Measurements from ENCODE around the gene MICAL3. TPM values are rescaled to one million over a fixed set of nuclear protein-coding genes. Genes with fewer than 3 reads are reported as not detected.

The MICAL3 gene
- total RNA-seq, 1 donor from 2014 or later: 61.4 TPM

DNA sequence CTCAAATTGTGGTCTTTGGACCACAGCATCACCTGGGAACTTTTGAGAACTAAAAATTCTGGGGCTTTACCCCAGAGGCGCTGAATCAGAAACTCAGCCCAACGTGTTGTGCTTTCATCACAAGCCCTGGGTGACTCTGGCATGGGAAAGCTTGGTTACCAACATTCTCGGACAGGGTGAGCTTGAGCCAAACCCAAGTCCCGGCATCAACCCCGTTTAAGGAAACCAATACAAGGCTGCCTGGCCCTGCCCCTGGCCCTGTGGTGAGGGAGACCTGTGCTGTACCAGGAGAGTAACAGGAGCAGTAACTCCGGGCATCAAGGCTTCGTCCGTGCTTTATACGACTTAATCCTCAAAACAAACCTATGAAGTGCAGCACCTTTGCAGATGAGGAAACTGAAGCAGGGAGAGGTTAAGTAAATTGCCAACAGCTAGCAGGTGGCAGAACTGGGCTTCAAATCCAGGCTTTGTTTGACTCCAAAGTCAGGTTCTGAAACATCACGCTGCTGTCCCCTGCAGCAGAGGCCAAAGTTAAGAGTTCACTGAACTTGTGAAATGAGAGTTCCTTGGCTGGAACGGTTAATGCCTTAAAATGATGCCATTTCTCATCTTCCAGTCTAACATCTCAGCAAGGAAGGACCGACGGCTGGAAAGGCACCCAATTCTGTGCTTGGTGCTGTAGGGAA lies 186.0 kb downstream of the MICAL3 start:
- DNase-seq (ENCODE audit: low spot score): no peak

DNA sequence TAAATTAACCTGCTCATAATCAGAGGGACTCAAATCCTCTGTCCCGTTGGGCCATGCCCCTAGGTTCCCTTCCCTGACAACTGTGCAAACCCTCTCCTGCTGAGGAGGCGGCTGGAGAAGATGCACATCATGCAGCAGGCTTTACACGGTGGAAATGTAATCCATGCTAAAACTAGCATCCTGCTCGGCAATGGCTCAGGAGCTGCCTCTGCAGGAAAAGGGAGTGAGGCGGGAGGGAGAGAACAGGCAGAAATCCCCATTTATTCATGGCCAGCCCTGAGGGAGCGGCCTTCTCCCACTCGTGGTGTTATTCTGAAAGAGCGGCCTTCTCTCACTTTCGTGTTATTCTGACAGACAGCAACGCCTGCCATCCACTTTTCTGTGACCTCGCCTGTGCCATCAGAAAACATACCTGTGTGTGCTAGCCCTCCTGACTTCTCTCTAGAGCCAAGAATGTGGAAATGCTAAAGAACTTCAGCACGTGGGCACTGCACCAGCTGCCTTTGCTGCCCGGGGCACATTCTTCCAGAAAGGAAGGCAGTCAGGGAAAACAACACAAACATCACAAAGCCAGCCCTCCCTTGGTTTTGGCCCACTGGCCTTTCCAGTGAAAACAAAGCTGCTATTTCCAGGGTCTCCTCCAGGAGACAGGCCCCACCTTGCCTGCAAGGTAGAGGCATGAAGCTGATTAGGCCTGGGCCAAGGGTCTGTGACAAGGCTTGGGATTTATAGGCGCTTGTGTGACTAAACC lies 187.2 kb downstream of the MICAL3 start:
- DNase-seq (ENCODE audit: low spot score): peak; percentile 35

DNA sequence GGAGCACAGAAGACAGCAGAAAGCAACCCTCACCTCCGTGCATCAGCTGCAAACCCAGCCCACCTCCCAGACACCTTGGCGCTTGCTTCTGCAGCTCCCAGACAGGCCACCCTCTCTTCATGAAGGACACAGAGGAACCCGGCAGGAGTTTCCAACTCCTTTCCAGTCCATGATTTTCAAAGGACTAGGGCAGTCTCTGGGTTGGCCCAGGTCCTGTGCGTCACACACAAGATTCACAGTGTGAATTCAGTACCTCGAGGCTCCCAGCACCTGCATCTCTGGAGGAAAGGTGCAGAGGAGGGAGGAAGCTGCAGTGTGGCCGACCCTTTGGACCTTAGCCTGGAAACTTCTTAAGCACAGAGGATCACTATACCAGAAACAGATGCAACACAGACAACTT lies 189.1 kb downstream of the MICAL3 start:
- DNase-seq (ENCODE audit: low spot score): no peak

DNA sequence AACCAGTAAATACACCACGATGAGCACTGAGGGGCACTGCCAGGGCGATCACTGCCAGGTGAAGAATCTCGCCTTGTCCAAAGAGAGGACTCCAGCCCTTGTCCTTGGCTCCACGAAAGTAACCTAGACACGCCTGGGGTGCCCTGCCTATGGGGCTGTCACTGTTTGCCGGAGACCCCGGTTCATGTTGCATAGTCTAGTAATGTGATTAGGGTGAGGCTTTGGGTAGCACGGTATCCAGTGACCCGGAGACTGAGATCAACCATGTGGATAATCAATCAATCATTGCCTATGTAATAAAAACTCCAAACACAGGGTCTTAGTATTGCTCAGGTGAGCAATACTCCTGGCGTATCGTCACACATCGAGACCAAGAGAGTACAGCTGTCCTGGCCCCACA lies 190.9 kb downstream of the MICAL3 start:
- no peak for DNase-seq (ENCODE audit: low spot score)

DNA sequence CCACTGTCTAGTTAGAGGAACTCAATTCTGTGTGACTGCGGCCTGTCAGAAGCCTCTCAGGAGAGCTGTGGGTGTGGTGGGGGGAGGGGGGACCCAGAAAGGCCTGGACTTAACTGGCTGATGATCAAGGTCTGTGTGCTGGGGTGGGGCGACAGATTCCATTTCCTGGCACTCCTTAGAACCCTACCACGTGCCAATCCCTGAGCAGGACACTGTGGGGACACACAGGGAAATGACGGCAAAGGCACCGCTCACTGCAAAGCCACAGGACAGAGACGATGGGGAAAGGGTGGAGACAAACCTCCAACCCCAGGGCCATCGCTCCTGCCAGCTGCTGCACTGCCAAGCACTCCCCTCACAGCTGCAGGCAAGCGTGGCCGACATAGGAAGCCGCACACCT lies 191.7 kb downstream of the MICAL3 start:
- peak; percentile 55 for DNase-seq (ENCODE audit: low spot score)

DNA sequence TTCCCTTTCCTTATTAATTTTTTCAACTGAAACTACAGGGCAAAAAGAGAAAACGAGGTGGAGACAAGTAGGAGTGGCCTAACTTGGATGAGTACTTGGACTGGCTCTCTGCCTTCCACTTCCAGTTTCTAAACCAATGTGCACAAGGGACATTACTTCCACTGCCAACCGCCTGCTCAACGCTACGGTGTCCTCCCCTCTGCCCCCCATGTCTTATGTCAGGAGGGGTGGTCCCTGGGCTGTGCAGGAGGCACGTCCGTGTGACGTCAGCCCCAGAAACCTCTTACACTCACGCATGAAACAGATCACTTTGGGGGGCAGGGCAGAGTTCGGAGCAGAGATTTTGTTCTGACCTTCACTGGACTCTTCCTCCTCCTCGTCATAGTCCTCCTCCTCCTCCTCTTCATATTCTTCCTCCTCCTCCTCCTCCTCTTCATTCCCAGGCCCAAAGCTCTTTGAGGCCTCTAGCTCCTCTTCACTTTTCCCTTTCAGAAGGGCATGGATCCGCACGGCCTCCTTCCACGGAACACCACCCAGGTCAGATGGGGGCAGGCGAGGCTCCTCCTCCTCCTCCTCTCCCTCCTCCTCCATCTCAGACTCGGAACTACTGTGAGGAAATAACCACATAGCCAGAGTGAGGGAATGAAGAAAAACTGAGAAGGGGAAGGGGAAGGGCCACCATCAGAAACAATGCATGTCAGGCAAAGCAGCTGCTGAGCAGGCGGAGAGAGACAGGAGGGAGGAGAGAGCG lies 192.7 kb downstream of the MICAL3 start:
- no peak for DNase-seq (ENCODE audit: low spot score)

DNA sequence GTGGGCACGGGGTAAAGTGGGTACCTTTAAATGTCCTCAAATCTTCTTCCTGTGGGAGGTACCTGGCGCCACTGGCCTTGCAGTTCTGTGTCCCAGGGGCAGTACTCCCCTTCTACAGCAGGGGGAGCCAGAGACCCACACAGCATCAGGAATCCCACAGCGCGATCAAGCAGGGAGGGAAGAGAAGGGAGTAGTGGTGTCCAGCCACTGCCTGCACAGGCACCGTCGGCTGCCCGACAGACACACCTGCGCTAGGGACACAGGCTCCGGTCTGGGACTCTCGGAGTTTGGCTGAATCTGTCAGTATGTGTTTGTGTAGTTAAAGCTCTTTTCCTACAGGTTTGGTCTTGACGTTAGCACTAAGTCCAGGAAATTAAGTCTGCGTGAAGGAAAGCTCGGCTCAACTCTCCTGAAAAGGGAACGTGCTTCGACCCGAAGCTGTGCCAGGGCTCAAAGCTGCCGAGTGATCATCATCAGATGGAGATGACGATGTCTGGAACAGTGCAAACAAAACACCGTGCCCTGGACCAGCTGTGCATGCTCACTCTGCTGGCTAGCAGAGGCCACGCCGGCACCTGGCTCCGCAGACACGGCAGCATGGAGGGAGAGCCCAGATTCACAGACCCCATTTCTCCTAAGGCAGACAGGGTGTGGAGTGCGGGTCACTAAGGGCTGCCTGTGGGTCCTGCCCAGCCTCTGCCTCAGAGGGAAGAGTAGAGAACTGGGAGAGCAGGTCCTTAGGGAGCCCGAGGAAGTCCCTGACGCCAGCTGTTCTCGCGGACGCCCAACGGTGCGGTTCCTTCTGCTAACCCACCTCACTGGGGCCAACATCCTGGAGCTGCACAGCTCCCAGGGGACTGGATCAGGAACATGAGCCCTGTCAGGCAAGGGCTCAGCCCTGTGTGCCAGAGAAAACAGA lies 194.1 kb downstream of the MICAL3 start:
- peak; percentile 91 for DNase-seq (ENCODE audit: low spot score)

DNA sequence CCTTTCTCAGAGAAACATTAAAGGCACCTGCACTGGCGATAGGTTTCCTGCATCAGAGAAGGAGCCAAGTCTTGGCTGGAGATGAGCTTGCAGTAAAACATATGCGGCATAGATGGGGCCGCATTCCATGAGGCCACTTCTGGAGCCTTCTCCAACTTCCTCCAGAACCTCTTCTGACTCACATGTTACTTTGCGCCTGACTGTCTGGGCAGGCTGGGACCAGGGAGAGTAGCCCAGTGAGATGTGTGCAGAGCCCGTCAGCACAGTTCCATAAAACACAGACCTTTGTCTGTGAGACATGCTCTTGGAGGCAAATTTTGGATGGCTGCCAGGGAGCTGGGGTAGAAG lies 194.7 kb downstream of the MICAL3 start:
- no peak for DNase-seq (ENCODE audit: low spot score)

DNA sequence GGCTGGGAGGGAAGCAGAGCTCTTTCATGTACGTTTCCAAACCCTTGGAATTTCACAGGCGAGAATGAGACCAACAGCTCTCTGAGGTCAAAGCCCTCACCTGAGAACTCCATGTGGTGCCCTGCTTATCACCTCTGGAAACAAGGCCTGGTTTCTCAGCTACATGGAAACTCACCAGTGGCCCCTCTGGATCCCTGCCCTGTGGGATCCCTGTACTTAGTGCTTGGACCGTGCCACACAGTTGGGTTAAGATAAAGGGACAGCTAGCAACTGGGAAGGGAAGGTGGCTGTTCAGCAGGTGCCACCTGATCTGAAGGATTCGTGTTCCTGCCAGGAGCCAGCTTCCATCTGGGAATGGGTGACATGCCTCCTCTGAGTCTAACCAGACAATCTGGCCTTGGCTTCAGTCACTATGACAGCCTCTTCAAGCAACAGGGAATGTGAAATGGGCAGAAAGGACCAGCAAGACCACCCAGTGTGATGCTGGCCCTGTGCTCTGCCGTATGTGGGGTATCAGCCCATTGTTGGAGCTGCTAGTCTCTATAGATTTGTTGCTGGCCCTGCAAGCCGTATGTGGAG lies 195.8 kb downstream of the MICAL3 start:
- DNase-seq (ENCODE audit: low spot score): no peak

DNA sequence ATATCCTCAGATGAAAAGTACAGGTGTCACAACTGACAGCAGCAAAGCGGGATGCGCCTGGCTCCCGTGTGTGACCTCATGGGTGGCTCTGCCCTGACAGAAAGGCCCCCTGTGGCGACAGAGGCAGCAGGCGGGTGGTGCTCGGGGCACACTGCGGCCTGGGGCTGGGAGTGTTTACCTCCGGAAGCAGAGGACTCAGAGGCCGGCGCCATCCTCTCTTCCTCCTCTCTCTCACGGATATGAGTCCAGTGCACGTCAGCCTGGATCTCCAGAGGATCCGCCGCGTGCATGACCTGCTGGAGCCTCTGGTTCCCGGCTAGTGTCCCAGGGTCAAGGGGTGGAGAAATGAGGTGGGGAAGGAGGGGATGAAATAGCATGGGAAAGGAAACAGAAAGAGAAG lies 196.9 kb downstream of the MICAL3 start:
- DNase-seq (ENCODE audit: low spot score): no peak

DNA sequence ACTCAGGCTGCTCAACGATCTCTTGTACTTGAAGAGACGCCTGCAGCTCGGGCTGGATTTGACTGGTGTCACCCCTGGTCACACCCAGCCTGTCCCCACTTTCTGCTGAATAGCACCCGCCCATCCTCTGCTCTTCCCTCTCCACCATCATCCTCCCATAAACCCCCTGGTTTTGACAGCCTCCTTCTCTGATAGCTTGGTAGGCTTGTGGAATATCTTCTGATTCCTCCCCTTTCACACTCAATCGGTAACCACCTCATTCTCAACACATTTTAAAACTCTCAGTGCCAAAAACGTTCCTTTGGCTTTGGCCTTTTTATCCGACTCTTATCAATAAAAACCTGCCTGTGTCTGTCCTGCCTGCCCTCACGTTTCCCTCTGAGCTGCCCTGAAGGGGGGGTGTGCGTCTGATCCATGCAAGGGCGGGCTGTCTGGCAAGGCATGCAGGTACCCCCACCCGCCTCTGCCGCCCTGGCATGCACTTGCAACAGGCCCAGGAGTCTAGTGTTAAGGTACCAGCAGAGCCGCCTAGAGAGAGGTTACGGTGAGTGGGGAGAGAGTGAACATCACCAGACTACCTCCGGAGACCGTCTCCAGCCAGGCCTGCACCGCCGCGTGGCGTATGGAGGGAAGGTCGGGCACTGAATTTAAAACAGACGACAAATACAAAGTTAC lies 198.3 kb downstream of the MICAL3 start:
- DNase-seq (ENCODE audit: low spot score): no peak

DNA sequence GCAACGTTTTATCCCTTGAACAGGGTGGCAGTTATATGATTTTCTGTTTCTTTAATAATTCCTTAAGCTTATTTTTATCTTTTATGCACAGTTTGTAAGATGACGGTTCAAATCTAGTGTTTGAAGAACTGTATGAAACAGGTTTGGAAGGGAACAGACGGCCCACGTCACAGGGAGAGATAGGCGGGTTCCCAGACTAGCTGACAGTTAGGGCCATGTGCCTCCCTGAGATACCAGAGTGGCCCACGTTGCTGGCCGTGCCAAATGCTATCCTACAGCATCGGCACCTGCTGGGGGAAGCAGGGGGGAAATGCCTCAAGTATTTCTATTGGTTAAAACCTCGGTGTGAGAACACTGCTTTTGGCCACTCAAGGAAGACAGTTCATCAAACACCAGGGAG lies 199.9 kb downstream of the MICAL3 start:
- DNase-seq (ENCODE audit: low spot score): no peak

DNA sequence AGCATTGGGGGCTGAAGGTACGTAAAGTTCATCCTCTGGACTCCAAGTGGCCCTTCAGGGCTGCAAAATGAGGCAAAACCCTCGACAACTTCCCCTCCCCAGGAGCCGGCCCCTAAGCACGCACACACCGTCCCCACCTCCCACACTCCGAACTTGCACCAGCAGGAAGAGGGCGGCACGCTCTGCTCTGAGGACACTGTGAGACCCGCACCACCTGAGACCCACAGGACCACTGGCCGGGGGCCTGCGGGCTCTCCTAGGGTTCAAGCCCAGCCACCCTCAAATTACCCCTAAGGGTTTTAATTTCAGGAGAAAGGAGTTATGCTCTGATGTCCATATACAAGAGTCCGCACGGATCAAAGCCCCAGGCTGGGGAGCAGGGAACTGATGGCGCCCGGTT lies 200.4 kb downstream of the MICAL3 start:
- no peak for DNase-seq (ENCODE audit: low spot score)

DNA sequence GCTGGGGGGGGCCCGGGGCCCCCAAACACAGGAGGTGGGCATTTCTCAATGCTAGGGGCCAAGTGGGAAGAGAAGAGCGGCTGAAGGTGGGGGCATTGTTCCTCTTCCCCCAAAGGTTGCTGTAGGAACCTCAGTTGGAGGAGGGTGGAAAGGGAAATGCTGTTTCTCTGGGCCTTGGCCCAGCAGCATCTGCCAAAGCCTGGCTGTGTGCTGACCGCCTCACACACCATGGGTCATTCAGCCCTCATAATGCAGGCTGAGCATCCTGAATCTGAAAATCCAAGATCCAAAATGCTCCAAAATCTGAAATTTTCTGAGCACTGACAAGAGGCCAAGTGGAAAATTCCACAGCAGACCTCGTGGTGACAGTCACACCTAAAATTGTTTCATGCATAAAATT lies 201.1 kb downstream of the MICAL3 start:
- no peak for DNase-seq (ENCODE audit: low spot score)

DNA sequence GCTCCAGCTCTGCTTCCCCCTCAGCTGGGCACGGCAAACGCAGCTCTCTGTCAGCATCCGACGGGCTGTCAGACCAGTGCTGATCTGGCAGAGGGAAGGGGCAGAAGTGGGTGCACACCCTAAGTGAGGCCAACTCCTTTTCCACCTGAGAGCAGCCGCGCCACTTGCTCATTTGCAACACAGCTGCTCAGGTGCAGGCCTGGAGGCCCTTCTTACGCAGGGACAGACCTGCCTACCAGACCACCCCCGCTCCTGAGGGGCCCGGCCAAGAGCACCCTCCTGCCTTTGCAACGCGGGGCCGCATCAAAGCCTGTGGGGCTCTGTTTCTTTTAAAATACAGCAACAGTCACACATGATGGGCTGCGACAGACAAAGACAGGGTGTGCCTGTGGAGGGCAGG lies 202.3 kb downstream of the MICAL3 start:
- DNase-seq (ENCODE audit: low spot score): no peak

DNA sequence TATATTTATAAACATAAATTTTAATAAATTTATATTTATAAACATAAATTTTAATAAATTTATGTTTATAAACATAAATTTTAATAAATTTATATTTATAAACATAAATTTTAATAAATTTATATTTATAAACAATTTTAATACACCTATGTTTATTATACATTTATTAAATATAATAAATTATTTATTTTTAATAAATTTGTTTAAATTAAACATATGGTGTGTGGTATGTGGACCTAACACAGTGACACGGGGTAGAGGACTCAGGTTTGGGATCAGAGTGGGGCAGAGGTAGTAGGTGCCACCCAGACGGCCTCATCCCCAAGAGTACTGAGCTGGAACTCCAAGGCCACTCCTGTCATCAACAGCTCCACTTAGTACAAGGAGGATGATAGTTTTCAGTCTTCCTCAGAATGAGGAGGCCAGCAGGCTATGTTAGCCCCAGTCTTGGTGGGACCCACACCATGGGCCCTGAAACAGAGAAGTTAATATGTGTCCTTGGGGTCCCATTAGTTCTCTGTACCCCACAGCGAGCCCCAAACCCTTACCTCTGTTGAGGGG lies 203.4 kb downstream of the MICAL3 start:
- DNase-seq (ENCODE audit: low spot score): no peak

DNA sequence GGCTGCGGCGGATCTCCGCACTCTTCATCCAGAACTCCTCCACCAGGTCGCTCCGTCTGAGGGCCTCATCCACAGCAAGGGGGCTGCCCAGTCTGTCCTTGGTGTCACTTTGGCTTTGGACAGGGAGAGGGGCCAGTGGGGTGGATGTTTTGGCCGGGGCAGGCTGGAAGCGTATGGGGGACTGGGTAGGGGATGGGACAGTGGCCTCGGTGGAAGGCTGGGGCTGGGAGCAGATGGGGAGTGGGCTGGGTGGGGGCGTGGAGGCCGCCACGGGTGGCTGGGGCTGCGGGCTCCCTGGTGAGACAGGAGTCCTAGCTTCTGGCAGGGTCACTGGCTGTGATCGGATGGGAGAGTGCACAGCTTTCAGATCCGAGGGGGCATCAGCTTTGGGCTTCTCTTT lies 205.7 kb downstream of the MICAL3 start:
- no peak for DNase-seq (ENCODE audit: low spot score)

DNA sequence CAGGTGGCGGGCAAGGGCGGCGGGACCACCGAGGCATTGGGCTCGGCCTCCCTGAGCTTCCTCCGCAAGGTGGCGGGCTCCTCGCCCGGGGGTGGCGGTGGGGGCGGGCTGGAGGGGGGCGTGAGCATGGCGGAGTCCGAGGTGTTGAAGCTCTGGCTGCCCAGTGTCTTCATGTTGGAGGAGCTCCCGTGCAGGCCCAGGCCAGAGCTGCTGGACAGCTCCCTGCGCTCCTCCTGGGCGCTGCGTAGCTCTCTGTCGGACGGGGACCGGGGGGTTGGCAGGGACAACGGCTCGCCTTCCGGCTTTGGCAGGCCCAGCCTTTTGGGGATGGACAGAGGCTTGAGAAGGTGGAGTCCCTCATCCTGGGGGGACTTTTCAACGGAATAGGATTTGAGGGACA lies 206.2 kb downstream of the MICAL3 start:
- no peak for DNase-seq (ENCODE audit: low spot score)

DNA sequence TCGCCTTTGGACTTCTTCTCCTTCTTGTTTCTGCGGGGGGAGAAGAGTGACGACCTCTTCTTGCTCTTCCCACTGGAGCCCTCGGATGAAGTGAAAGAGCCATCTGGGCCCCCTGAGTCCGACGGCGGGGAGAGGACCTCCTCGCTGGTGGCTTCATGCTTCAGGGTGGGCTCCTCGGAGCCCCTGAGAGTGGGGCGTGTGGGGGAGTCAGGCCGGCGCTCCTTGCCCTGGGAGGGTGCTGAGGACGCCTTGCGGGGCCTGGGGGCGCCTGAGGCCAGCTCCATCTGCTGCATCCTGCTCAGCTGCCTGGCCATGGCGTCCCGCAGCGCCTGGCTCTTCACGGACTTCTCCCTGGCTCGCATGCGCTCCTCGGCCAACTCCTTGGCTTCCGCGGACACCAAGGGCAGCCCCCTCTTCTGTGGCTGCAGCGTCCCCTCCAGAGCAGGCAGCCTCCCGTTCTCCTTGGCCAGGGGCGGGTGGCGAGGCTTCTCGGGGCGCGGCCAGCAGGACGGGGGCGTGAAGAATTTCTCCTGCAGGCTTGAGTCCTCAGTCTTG lies 206.8 kb downstream of the MICAL3 start:
- DNase-seq (ENCODE audit: low spot score): no peak

DNA sequence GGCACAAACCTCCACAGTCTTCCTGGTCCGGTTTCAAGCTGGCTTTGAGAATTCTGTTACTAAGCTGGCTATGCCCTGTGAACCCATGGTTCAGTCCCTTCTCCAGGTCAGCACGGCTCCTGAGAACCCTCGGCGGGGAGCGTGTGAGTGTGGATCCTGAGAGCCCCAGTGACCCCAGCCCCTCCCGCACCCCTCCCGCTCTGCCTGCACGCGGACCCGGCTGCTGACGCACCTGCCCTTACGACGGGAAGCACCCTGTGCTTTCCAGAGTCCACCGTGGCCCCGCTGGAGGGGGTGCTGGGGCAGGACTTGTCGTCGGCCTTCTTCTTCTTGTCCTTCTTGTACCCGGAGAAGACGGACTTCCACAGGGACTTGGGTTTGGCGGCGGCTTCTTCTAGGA lies 207.3 kb downstream of the MICAL3 start:
- DNase-seq (ENCODE audit: low spot score): no peak

All from mucosa of gallbladder (tissue), 1 donor.